Measurements from ENCODE around the gene SBNO1. TPM values are rescaled to one million over a fixed set of nuclear protein-coding genes. Genes with fewer than 3 reads are reported as not detected.

The SBNO1 gene
- total and polyA plus RNA-seq, 7 donors = 6.8 to 49.6 (median 30.4) TPM

DNA sequence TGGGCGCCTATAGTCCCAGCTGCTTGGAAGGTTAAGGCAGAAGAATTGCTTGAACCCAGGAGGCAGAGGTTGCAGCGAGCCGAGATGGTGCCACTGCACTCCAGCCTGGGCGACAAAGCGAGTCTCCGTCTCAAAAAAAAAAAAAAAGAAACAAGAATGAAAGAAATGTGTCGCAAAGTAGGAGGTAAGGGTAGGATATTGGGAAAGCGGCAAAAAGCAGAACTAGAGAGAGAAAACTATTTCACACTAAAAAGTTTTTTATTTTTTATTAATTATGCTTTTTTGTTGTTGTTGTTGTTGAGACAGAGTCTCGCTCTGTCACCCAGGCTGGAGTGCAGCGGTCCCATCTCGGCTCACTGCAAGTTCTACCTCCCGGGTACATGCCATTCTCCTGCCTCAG lies 17.7 kb downstream of the SBNO1 start:
- Histone ChIP-seq H3K27ac (no peak overlapping the region), H3K27me3 (ENCODE audit: insufficient read depth in 3 of 3, low read length in 2 of 3) (no peaks in the 10 kb centered on the region), H3K36me3 (ENCODE audit: insufficient read depth in 1 of 2, low read depth in 1 of 2) (peaks cover 2 to 76% of the 10 kb centered on the region in 2 donors), H3K9me3 (no peaks in the 10 kb centered on the region), H3K4me1 (peaks cover 3% of the 10 kb centered on the region), H3K4me3 (no peak overlapping the region)
- no peak for TF ChIP-seq CTCF (IDR thresholded peaks at IDR 0.05)
- WGBS, 3 donors = 96 to 97% (median 97%) methylated on average over 12 of the region's 12 CpGs
- ATAC-seq = no peak
- intact Hi-C loops (cut with DNase I) = no loop called here
- DNase-seq = peak in 1 of 2 donors; percentile 22

DNA sequence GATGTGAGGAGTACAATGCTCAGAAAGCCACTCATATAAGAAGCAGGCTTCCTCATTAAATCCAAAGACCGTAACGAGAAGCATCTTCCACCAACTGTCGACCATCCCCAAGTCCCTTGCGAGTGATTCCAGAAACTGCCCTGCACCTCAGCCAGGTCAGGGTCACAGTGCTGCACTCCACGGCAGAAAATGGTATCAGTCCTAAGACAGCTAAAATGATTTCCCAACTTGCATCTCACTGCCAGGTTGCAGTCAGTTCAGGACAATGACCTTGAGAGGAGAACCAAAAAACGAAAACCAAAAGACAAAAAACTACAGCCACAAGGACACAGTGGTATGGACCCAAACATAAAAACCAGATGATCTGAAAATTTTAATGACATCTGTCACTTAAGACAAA lies 20.6 kb downstream of the SBNO1 start:
- DNase-seq (no peak), ATAC-seq (no peak)
- H3K9me3 ChIP-seq = no peaks in the 10 kb centered on the region
- no peak for TF ChIP-seq CTCF (IDR thresholded peaks at IDR 0.05)
- intact Hi-C loops (cut with DNase I) = no loop called here
- 65 to 71% (median 71%) methylated on average over 6 of the region's 6 CpGs for WGBS, 3 donors
- H3K27me3 ChIP-seq (ENCODE audit: insufficient read depth in 3 of 3, low read length in 2 of 3) = no peaks in the 10 kb centered on the region
- H3K36me3 ChIP-seq (ENCODE audit: insufficient read depth in 1 of 2, low read depth in 1 of 2) = peaks cover 5 to 96% of the 10 kb centered on the region in 2 donors
- H3K4me3 ChIP-seq = no peak overlapping the region
- H3K27ac ChIP-seq = no peak overlapping the region
- peaks cover 3% of the 10 kb centered on the region for H3K4me1 ChIP-seq

GRCh38 chr12:123337070-123337469 lies 27.6 kb downstream of the SBNO1 start:
- ATAC-seq (no peak), DNase-seq (no peak)
- intact Hi-C loops (cut with DNase I) = no loop called here
- Histone ChIP-seq H3K9me3 (no peaks in the 10 kb centered on the region), H3K4me3 (no peak overlapping the region), H3K27me3 (ENCODE audit: insufficient read depth in 3 of 3, low read length in 2 of 3) (no peaks in the 10 kb centered on the region), H3K36me3 (ENCODE audit: insufficient read depth in 1 of 2, low read depth in 1 of 2) (peaks cover 4 to 94% of the 10 kb centered on the region in 2 donors), H3K27ac (no peak overlapping the region), H3K4me1 (no peaks in the 10 kb centered on the region)
- TF ChIP-seq CTCF (IDR thresholded peaks at IDR 0.05) = no peak
- WGBS, 3 donors = 78 to 84% (median 81%) methylated on average over 5 of the region's 5 CpGs

DNA sequence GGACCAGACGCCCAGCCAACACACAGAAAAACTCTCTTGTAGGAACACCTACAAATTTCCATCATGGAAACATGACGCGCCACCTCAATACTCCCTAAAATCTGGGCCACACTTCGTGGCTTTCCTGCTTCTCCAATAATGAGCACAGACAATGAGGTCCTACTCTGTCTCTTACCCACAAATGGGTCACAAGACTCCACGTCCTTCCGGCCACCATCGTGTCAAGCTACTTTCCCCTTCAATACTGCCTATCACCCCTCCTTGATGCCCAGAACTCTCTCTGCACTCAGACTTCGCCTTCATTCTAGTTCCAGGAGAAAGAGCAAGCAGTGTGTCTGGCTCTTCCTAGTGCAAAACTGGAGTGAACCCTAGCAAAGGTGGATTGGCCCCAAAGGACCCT lies 28.1 kb downstream of the SBNO1 start:
- H3K27me3 ChIP-seq (ENCODE audit: insufficient read depth in 3 of 3, low read length in 2 of 3) = no peaks in the 10 kb centered on the region
- H3K27ac ChIP-seq = no peak overlapping the region
- no peak overlapping the region for H3K4me3 ChIP-seq
- no peak for TF ChIP-seq CTCF (IDR thresholded peaks at IDR 0.05)
- WGBS, 3 donors = 87 to 90% (median 89%) methylated on average over 8 of the region's 8 CpGs
- intact Hi-C loops (cut with DNase I) = no loop called here
- no peak for ATAC-seq
- H3K36me3 ChIP-seq (ENCODE audit: insufficient read depth in 1 of 2, low read depth in 1 of 2) = peaks cover 4 to 96% of the 10 kb centered on the region in 2 donors
- no peaks in the 10 kb centered on the region for H3K9me3 ChIP-seq
- DNase-seq = peak in 1 of 2 donors; percentile 6
- H3K4me1 ChIP-seq = no peaks in the 10 kb centered on the region

DNA sequence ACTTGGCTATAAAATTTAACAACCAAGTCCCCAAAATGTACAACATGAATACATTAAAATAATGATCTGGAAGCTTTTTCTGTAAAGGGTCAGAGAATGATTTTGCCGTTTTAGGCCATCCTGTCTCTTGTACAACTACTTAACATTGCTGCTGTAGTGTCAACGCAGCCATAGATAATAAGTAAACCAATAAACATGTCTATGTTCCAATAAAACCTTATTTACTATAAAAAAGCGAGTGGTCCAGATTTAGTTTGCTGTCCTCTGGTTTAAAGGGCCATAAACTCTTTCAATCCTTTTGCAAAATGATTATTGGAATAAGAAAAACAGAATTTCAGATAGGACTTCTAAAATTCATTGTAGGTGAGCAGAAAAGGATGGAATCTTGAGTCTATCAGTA lies 29.2 kb downstream of the SBNO1 start:
- peaks cover 2 to 96% of the 10 kb centered on the region in 2 donors for H3K36me3 ChIP-seq (ENCODE audit: insufficient read depth in 1 of 2, low read depth in 1 of 2)
- H3K4me3 ChIP-seq = no peak overlapping the region
- DNase-seq = no peak
- no peaks in the 10 kb centered on the region for H3K4me1 ChIP-seq
- ATAC-seq = no peak
- H3K27ac ChIP-seq = no peak overlapping the region
- H3K9me3 ChIP-seq = no peaks in the 10 kb centered on the region
- no peak for TF ChIP-seq CTCF (IDR thresholded peaks at IDR 0.05)
- 76 to 91% (median 89%) methylated on average over 3 of the region's 3 CpGs for WGBS, 3 donors
- H3K27me3 ChIP-seq (ENCODE audit: insufficient read depth in 3 of 3, low read length in 2 of 3) = no peaks in the 10 kb centered on the region
- intact Hi-C loops (cut with DNase I) = no loop called here

Measured in psoas muscle (tissue), 8 donors.